ENCODE results near the gene ALDH5A1.

ALDH5A1 gene

GRCh38 chr6:24522228-24523176, 27.7 kb downstream of the ALDH5A1 start:
- DNase-seq (ENCODE audit: low read depth) = peak; percentile 10
- no peak overlapping the region for H3K4me3 ChIP-seq (replicated peaks; ENCODE audit: low read depth, low read length)
- TF ChIP-seq CTCF (IDR thresholded peaks at IDR 0.05; ENCODE audit: low read length, missing control alignments) = no peak

- no peak for TF ChIP-seq CTCF (IDR thresholded peaks at IDR 0.05; ENCODE audit: low read length, missing control alignments)
- no peak for DNase-seq (ENCODE audit: low read depth)
- H3K4me3 ChIP-seq (replicated peaks; ENCODE audit: low read depth, low read length) = no peak overlapping the region
These were observed 29.6 kb downstream of the ALDH5A1 start for GRCh38 chr6:24524329-24524728.

GRCh38 chr6:24524805-24525204, 30.0 kb downstream of the ALDH5A1 start:
- peak; percentile 64 for DNase-seq (ENCODE audit: low read depth)
- peak; percentile 61 for TF ChIP-seq CTCF (IDR thresholded peaks at IDR 0.05; ENCODE audit: low read length, missing control alignments)
- no peak overlapping the region for H3K4me3 ChIP-seq (replicated peaks; ENCODE audit: low read depth, low read length)

- TF ChIP-seq CTCF (IDR thresholded peaks at IDR 0.05; ENCODE audit: low read length, missing control alignments) = no peak
- no peak for DNase-seq (ENCODE audit: low read depth)
- H3K4me3 ChIP-seq (replicated peaks; ENCODE audit: low read depth, low read length) = no peak overlapping the region
These were observed 35.2 kb downstream of the ALDH5A1 start for GRCh38 chr6:24529985-24530384.

GRCh38 chr6:24534329-24534728, 39.6 kb downstream of the ALDH5A1 start:
- DNase-seq (ENCODE audit: low read depth) = no peak
- H3K4me3 ChIP-seq (replicated peaks; ENCODE audit: low read depth, low read length) = no peak overlapping the region
- no peak for TF ChIP-seq CTCF (IDR thresholded peaks at IDR 0.05; ENCODE audit: low read length, missing control alignments)

- no peak for DNase-seq (ENCODE audit: low read depth)
- no peak overlapping the region for H3K4me3 ChIP-seq (replicated peaks; ENCODE audit: low read depth, low read length)
- no peak for TF ChIP-seq CTCF (IDR thresholded peaks at IDR 0.05; ENCODE audit: low read length, missing control alignments)
These were observed 40.4 kb downstream of the ALDH5A1 start for GRCh38 chr6:24535210-24535609.

- TF ChIP-seq CTCF (IDR thresholded peaks at IDR 0.05; ENCODE audit: low read length, missing control alignments) = no peak
- DNase-seq (ENCODE audit: low read depth) = no peak
- H3K4me3 ChIP-seq (replicated peaks; ENCODE audit: low read depth, low read length) = no peak overlapping the region
These were observed 41.7 kb downstream of the ALDH5A1 start for GRCh38 chr6:24536466-24536865.

Measured in fibroblast of pulmonary artery (primary cell).